GM19023 (cell line): ENCODE measurements around the gene CCDC12.
"Not testable (repeated sequence)": the region's sequence is repeated elsewhere in the genome, so short reads cannot be mapped to it uniquely, and the experiment has no call there.

Source experiments
- ATAC-seq: cut with Tn5 transposase; IDR thresholded peaks from one replicate; pipeline ENCODE4 v1.9.1; 2021; ENCODE audit warnings: mild to moderate bottlenecking, moderate library complexity; ENCODE audit not compliant: unreplicated experiment

Gene CCDC12

GRCh38 chr3:46926039-46926438 is 50.5 kb downstream of the CCDC12 start:
- ATAC-seq, result no peak

- no peak for ATAC-seq
Observed at GRCh38 chr3:46925585-46925934, 51.0 kb downstream of the CCDC12 start.

- no peak for ATAC-seq
Observed at GRCh38 chr3:46924921-46925584, 51.5 kb downstream of the CCDC12 start.

- ATAC-seq, result no peak
Observed at GRCh38 chr3:46923559-46924350, 52.8 kb downstream of the CCDC12 start.

- no peak for ATAC-seq
Observed at GRCh38 chr3:46922871-46923558, 53.5 kb downstream of the CCDC12 start.

- no peak for ATAC-seq
Observed at GRCh38 chr3:46922426-46922825, 54.1 kb downstream of the CCDC12 start.

- ATAC-seq, result no peak
Observed at GRCh38 chr3:46921871-46922271, 54.7 kb downstream of the CCDC12 start.

- no peak for ATAC-seq
Observed at GRCh38 chr3:46921041-46921440, 55.5 kb downstream of the CCDC12 start.

GRCh38 chr3:46918634-46919033 is 57.9 kb downstream of the CCDC12 start:
- no peak for ATAC-seq

GRCh38 chr3:46918202-46918601 is 58.3 kb downstream of the CCDC12 start:
- no peak for ATAC-seq

- no peak for ATAC-seq
Observed at GRCh38 chr3:46917257-46917656, 59.3 kb downstream of the CCDC12 start.

- no peak for ATAC-seq
Observed at GRCh38 chr3:46916799-46917198, 59.7 kb downstream of the CCDC12 start.

- ATAC-seq, result no peak
Observed at GRCh38 chr3:46916278-46916677, 60.3 kb downstream of the CCDC12 start.

GRCh38 chr3:46915297-46915822 is 61.2 kb downstream of the CCDC12 start:
- ATAC-seq, result no peak

GRCh38 chr3:46914849-46915248 is 61.7 kb downstream of the CCDC12 start:
- ATAC-seq, result no peak

GRCh38 chr3:46913644-46914043 is 62.9 kb downstream of the CCDC12 start:
- no peak for ATAC-seq

GRCh38 chr3:46912986-46913385 is 63.6 kb downstream of the CCDC12 start:
- no peak for ATAC-seq

GRCh38 chr3:46910914-46911313 is 65.6 kb downstream of the CCDC12 start:
- ATAC-seq, result not testable (repeated sequence)

GRCh38 chr3:46910166-46910760 is 66.3 kb downstream of the CCDC12 start:
- ATAC-seq, result no peak

GRCh38 chr3:46909535-46910161 is 66.9 kb downstream of the CCDC12 start:
- peak; percentile 64 for ATAC-seq
